ENCODE results near the gene ABCC2.
A peak's percentile ranks its signal among the peaks of the same experiment; 100 is the strongest.

ABCC2 gene

GRCh38 chr10:99761365-99761764, 21.1 kb upstream of the ABCC2 start:
- no peaks in the 10 kb centered on the region for H3K27me3 Mint-ChIP-seq

DNA sequence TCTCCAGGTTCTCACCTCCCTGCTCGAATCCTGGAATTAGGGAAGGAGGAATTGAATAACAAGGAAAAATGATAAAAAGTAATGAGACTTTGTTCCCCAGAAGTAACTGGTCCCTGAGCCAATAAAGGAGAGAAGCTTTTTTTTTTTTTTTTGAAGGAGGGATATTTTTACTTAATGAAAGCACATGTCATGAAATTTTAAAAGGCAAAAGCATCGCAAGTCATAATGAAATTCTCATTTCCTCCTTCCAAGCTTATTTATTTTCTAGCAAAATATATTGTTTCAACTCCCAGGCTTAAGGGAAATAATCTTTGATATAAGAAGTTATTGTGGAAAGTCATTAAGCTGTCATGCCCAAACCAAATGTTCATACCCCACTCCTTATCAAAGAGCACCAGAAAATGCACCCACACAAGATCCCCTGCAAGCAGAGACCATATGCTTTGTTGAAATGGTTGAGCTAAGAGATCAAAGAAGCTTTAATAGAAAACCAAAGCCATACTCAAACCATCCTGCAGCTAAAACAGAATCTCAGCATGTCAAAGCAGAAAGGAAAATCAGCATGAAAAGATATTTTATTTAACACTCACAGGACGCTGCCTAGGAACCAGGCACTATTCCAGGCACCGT, 16.7 kb upstream of the ABCC2 start:
- H3K36me3 Mint-ChIP-seq = peaks cover 25% of the 10 kb centered on the region
- no peak for ATAC-seq
- H3K27me3 Mint-ChIP-seq = no peaks in the 10 kb centered on the region
- no peak overlapping the region for H3K4me3 Mint-ChIP-seq
- peaks cover 2% of the 10 kb centered on the region for H3K9me3 Mint-ChIP-seq
- no peak overlapping the region for H3K27ac Mint-ChIP-seq
- H3K4me1 Mint-ChIP-seq = peaks cover 10% of the 10 kb centered on the region

More at GRCh38 chr10:99761365-99761764, 21.1 kb upstream of the ABCC2 start:
- peaks cover 66% of the 10 kb centered on the region for H3K36me3 Mint-ChIP-seq
- no peak overlapping the region for H3K4me3 Mint-ChIP-seq
- H3K4me1 Mint-ChIP-seq = peaks cover 10% of the 10 kb centered on the region
- no peak overlapping the region for H3K27ac Mint-ChIP-seq
- no peak for ATAC-seq
- peaks cover 2% of the 10 kb centered on the region for H3K9me3 Mint-ChIP-seq

DNA sequence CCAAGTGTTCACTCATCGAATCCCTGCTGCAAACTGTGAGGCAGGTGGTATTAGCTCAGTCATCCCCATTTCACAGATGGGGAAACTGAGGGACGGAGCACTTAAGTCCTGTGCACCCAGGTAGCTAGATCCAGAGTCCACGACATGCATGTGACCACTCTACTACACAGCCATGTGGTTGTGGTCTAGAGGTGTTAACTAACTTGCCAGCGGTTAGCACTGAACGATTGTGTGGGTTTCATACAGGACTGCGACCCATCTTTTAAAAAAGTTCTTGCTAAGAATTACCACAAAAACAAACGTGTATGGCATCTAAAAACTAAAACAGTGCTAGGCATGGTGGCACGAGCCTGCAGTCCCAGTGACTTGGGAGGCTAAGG, 16.1 kb upstream of the ABCC2 start:
- H3K4me3 Mint-ChIP-seq = no peak overlapping the region
- ATAC-seq = peak; percentile 62
- no peak overlapping the region for H3K27ac Mint-ChIP-seq
- peaks cover 2% of the 10 kb centered on the region for H3K9me3 Mint-ChIP-seq
- H3K27me3 Mint-ChIP-seq = no peaks in the 10 kb centered on the region
- H3K4me1 Mint-ChIP-seq = peaks cover 10% of the 10 kb centered on the region
- H3K36me3 Mint-ChIP-seq = peaks cover 20% of the 10 kb centered on the region

GRCh38 chr10:99767901-99768300, 14.5 kb upstream of the ABCC2 start:
- H3K4me1 Mint-ChIP-seq = peaks cover 10% of the 10 kb centered on the region
- ATAC-seq = no peak
- H3K9me3 Mint-ChIP-seq = no peaks in the 10 kb centered on the region
- no peak overlapping the region for H3K4me3 Mint-ChIP-seq
- H3K27ac Mint-ChIP-seq = no peak overlapping the region
- peaks cover 5% of the 10 kb centered on the region for H3K36me3 Mint-ChIP-seq
- no peaks in the 10 kb centered on the region for H3K27me3 Mint-ChIP-seq

GRCh38 chr10:99768556-99768955, 13.9 kb upstream of the ABCC2 start:
- H3K27me3 Mint-ChIP-seq = no peaks in the 10 kb centered on the region
- no peak overlapping the region for H3K27ac Mint-ChIP-seq
- no peak for ATAC-seq
- peaks cover under 1% of the 10 kb centered on the region for H3K36me3 Mint-ChIP-seq
- no peaks in the 10 kb centered on the region for H3K9me3 Mint-ChIP-seq
- H3K4me3 Mint-ChIP-seq = no peak overlapping the region
- peaks cover 10% of the 10 kb centered on the region for H3K4me1 Mint-ChIP-seq

- H3K4me3 Mint-ChIP-seq = no peak overlapping the region
- no peaks in the 10 kb centered on the region for H3K36me3 Mint-ChIP-seq
- H3K9me3 Mint-ChIP-seq = no peaks in the 10 kb centered on the region
- ATAC-seq = no peak
- no peak overlapping the region for H3K27ac Mint-ChIP-seq
- peaks cover 10% of the 10 kb centered on the region for H3K4me1 Mint-ChIP-seq
- H3K27me3 Mint-ChIP-seq = no peaks in the 10 kb centered on the region
These were observed 12.7 kb upstream of the ABCC2 start for GRCh38 chr10:99769706-99770105.

DNA sequence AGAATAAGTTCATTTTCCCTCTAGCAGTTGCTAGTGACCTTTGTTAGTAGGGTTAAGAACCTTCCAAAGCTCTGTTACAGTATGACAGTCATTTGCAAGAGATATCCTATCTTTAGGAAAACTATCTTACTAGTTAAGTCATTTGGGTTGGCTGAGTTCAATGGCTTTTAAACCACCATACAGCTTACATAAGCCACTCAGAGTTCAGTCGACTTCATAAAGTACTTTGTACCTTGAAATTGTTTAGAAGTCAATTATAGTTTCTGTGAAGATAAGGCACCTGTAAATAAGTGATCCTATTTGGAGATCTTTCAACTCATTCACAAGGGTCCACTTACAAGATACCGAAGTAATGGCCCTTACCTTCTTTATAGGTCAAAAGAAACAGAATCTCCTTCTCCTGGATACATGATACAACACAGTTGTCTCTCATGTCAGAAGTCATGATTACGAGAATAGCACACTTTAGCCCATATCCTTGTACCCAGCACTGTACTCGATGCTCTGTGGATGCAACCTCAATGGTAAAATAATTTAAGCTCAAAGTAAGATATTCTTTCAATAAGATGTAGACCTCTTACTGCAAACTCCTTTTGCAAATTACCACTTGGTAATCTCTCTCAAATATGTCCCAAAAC, 11.9 kb upstream of the ABCC2 start:
- peaks cover 7% of the 10 kb centered on the region for H3K4me1 Mint-ChIP-seq
- ATAC-seq = no peak
- no peak overlapping the region for H3K4me3 Mint-ChIP-seq
- H3K27ac Mint-ChIP-seq = no peak overlapping the region
- no peaks in the 10 kb centered on the region for H3K27me3 Mint-ChIP-seq
- H3K36me3 Mint-ChIP-seq = no peaks in the 10 kb centered on the region
- no peaks in the 10 kb centered on the region for H3K9me3 Mint-ChIP-seq

GRCh38 chr10:99775850-99776249, 6.6 kb upstream of the ABCC2 start:
- H3K27ac Mint-ChIP-seq = no peak overlapping the region
- no peak for ATAC-seq
- no peaks in the 10 kb centered on the region for H3K9me3 Mint-ChIP-seq
- no peaks in the 10 kb centered on the region for H3K27me3 Mint-ChIP-seq
- H3K4me3 Mint-ChIP-seq = no peak overlapping the region
- H3K4me1 Mint-ChIP-seq = peaks cover 29% of the 10 kb centered on the region
- H3K36me3 Mint-ChIP-seq = no peaks in the 10 kb centered on the region

GRCh38 chr10:99777918-99778714, 4.3 kb upstream of the ABCC2 start:
- Mint-ChIP-seq H3K27ac (peak overlapping the region; percentile 57), H3K36me3 (no peaks in the 10 kb centered on the region), H3K4me3 (peak overlapping the region; percentile 40), H3K27me3 (no peaks in the 10 kb centered on the region), H3K4me1 (peaks cover 29% of the 10 kb centered on the region), H3K9me3 (no peaks in the 10 kb centered on the region)
- ATAC-seq = no peak

DNA sequence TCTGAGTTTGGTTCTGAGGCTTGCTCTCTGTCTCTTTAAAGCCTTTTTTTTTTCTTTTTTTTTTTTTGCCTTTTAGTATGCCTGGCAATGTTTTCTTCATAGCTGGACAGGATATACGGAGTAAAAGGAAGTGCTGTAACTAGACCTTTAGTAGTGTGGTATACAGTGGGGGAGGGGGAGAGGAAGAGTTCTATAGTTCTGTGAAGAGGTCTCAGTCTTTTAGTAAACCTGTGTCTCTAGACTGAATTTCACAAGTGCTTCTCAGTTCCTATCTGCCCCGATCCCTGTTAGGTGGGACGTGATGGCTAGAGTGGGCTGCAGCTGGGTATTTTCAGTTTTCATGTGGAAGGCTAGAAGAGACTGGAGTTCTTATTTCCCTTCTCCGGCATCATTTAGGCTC, 3.1 kb upstream of the ABCC2 start:
- H3K27ac Mint-ChIP-seq = no peak overlapping the region
- H3K4me1 Mint-ChIP-seq = peaks cover 29% of the 10 kb centered on the region
- no peak overlapping the region for H3K4me3 Mint-ChIP-seq
- H3K36me3 Mint-ChIP-seq = no peaks in the 10 kb centered on the region
- H3K9me3 Mint-ChIP-seq = no peaks in the 10 kb centered on the region
- peak; percentile 61 for ATAC-seq
- no peaks in the 10 kb centered on the region for H3K27me3 Mint-ChIP-seq

DNA sequence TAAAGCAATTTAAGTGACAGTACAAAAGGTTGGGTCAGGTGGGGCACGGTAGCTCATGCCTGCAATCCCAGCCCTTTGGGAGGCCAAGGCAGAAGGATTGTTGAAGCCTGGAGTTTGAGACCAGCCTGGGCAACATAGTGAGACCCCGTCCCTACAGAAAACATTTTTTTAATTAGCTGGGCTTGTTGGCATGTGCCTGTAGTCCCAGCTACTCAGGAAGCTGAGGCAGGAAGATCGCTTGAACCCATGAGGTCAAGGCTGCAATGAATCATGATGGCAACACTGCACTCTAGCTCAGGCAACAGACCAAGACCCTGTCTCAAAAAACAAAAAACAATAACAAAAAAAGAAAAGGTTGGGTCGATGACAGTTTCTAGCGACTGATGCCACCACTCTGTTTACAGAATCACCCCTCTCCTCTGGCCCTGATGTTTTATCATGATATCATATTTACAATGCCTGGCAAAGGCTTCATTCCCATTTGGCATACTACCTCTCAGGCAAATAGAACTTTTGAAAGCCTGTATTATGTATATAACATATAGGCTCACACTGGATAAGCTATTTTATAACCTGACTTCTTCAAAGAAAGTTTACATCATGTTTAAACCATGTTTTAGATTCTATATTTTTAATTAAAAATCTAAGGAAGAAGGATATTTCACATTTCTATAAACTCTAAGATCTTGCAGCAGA, 558 bp upstream of the ABCC2 start:
- H3K4me3 Mint-ChIP-seq = no peak overlapping the region
- peaks cover 10% of the 10 kb centered on the region for H3K36me3 Mint-ChIP-seq
- H3K4me1 Mint-ChIP-seq = peaks cover 24% of the 10 kb centered on the region
- no peaks in the 10 kb centered on the region for H3K9me3 Mint-ChIP-seq
- no peak overlapping the region for H3K27ac Mint-ChIP-seq
- ATAC-seq = no peak
- no peaks in the 10 kb centered on the region for H3K27me3 Mint-ChIP-seq

- Mint-ChIP-seq H3K27me3 (no peaks in the 10 kb centered on the region), H3K36me3 (peaks cover 25% of the 10 kb centered on the region)
- no peak for ATAC-seq
These were observed 1.7 kb downstream of the ABCC2 start for GRCh38 chr10:99784016-99784726.

GRCh38 chr10:99784727-99785441, 2.4 kb downstream of the ABCC2 start:
- no peak for ATAC-seq
- no peaks in the 10 kb centered on the region for H3K27me3 Mint-ChIP-seq

More at GRCh38 chr10:99784016-99784726, 1.7 kb downstream of the ABCC2 start:
- H3K9me3 Mint-ChIP-seq = no peaks in the 10 kb centered on the region
- H3K4me1 Mint-ChIP-seq = peaks cover 4% of the 10 kb centered on the region
- no peak overlapping the region for H3K27ac Mint-ChIP-seq
- no peak overlapping the region for H3K4me3 Mint-ChIP-seq

GRCh38 chr10:99785646-99786045, 3.2 kb downstream of the ABCC2 start:
- H3K4me3 Mint-ChIP-seq = no peak overlapping the region
- no peak for ATAC-seq

More at GRCh38 chr10:99784727-99785441, 2.4 kb downstream of the ABCC2 start:
- Mint-ChIP-seq H3K36me3 (peaks cover 26% of the 10 kb centered on the region), H3K27ac (no peak overlapping the region), H3K4me1 (no peaks in the 10 kb centered on the region), H3K4me3 (no peak overlapping the region), H3K9me3 (no peaks in the 10 kb centered on the region)

More at GRCh38 chr10:99785646-99786045, 3.2 kb downstream of the ABCC2 start:
- H3K36me3 Mint-ChIP-seq = peaks cover 26% of the 10 kb centered on the region
- H3K27ac Mint-ChIP-seq = no peak overlapping the region
- no peaks in the 10 kb centered on the region for H3K9me3 Mint-ChIP-seq
- H3K27me3 Mint-ChIP-seq = no peaks in the 10 kb centered on the region
- H3K4me1 Mint-ChIP-seq = no peaks in the 10 kb centered on the region

Data from stimulated activated memory B cell treated with anti-CD40 and anti-IgM and Interleukin-4, amounts not matched to agents 10 μg/mL and 1 μg/mL and 100 μg/mL, for 72 hours (primary cell).